ENCODE data around the gene NUTM2A. TPM values are rescaled to one million over a fixed set of nuclear protein-coding genes. Genes with fewer than 3 reads are reported as not detected.
"Not testable (repeated sequence)": the region's sequence is repeated elsewhere in the genome, so short reads cannot be mapped to it uniquely, and the experiment has no call there.

Gene NUTM2A, protein sequence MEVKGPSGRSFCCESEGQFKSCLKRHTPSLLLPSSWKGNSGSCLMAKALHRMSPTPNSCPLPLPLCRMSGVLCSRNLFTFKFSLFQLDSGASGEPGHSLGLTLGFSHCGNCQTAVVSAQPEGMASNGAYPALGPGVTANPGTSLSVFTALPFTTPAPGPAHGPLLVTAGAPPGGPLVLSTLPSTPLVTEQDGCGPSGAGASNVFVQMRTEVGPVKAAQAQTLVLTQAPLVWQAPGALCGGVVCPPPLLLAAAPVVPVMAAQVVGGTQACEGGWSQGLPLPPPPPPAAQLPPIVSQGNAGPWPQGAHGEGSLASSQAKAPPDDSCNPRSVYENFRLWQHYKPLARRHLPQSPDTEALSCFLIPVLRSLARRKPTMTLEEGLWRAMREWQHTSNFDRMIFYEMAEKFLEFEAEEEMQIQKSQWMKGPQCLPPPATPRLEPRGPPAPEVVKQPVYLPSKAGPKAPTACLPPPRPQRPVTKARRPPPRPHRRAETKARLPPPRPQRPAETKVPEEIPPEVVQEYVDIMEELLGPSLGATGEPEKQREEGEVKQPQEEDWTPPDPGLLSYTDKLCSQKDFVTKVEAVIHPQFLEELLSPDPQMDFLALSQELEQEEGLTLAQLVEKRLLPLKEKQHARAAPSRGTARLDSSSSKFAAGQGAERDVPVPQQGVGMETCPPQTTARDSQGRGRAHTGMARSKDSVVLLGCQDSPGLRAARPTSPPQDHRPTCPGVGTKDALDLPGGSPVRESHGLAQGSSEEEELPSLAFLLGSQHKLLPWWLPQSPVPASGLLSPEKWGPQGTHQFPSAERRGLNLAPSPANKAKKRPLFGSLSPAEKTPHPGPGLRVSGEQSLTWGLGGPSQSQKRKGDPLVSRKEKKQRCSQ
- total RNA-seq, result 1 to 10 TPM in 5 of 6 donors, under 1 TPM in 1; 0.79 to 5.2 (median 2.8) TPM

DNA sequence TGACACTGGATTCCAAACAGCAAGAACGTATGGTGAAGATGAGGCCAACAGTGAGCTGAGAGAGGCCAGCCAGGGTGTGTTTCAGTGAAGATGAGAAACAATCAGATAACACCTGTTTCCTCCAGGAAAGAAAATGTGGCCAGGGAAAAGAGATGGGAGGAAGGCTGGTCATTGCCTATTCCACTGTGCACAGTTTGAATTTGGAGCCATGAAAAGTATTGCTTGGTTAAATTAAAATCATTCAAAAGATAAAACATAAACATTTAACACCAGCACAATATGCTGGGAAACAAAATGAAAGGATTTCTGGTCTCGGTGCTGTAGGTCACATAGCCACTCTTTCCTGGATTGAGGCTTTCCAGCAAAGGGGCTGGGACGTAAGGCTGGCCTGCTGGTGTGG lies at the start of gene NUTM2A:
Gene NUTM2A, plus strand, starts transcription at position 301 of the 400 bp plus-strand sequence. CDS start 383 bp downstream, outside the sequence.
- ATAC-seq (ENCODE audit: low FRiP score in 2 of 2); H3K9me3 ChIP-seq; H3K36me3 ChIP-seq; H3K27me3 ChIP-seq; H3K4me3 ChIP-seq; H3K27ac ChIP-seq; H3K4me1 ChIP-seq; DNase-seq: not testable (repeated sequence)
- no CpG with 5 or more reads among the region's 3 CpGs for WGBS, 2 donors

DNA sequence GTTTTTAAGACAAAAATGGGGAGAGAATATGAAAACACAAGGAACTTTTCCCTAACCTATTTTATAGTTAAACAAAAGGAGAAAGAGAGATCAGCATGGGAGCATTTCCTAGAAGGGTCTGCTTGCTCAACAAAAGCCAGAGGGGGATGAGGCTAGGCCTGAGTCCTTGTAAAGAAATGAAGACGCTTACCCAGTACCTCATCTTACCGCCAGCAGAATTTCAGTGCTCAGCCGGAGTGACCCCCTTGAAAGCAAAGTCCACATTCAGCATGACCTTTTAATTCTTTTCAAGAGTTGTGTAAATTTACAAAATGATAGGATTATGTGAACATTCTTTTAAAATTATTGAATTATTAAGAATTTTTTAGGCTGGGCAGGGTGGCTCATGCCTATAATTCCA lies 47.7 kb upstream of the NUTM2A start:
- WGBS, 2 donors, result 79 to 89% methylated on average over 3 of the region's 3 CpGs
- not testable (repeated sequence) for H3K9me3 ChIP-seq; DNase-seq; ATAC-seq (ENCODE audit: low FRiP score in 2 of 2); H3K27ac ChIP-seq; H3K4me3 ChIP-seq; H3K4me1 ChIP-seq; H3K36me3 ChIP-seq; H3K27me3 ChIP-seq

DNA sequence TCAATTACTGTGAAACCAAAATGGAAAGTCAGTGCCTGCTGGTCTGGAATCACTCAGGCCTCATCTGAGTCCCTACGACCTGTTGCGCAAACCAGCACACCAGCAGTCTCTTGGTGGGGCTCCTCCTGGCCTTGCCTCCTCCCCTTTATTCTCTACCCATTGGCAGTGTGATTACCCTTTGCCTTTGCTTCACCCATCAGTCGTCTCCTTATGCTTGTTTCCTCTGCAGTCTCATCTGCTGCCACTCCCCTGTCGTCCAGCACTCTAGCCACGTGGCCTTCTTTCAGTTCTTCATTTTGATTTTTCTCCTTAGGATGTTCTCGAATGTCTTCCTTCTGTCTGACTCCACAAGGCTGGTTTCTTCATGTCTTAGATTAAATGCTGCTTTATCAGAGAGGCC lies 40.8 kb upstream of the NUTM2A start:
- H3K27ac ChIP-seq, H3K9me3 ChIP-seq, H3K27me3 ChIP-seq, H3K4me3 ChIP-seq, H3K4me1 ChIP-seq: not testable (repeated sequence)
- peak in 1 of 2 donors; percentile 28 for DNase-seq
- 71 to 80% methylated on average over 6 of the region's 6 CpGs for WGBS, 2 donors
- peak; percentile 59 to 85 for ATAC-seq (ENCODE audit: low FRiP score in 2 of 2)
- H3K36me3 ChIP-seq, result peaks cover 0 to 15% (median 0%) of the 10 kb centered on the region in 4 donors

DNA sequence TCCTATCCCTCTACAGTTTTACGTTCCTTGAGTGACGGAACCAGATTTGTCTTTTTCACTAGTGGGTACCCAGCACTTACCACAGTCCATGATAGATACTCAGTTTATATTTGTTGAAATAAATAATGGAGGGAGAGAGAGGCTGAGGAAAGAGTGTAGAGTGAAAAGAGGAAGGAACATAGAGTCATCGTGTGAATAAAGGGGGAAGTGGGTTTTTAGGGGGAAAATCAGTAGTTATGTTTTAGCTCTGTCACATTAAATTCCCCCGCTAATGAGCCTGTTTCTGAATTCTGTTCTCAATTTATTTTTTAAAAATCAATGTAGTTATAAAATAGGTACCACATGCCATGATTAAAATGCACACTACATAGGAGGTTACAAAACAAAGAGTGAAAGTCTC lies 39.2 kb upstream of the NUTM2A start:
- ATAC-seq (ENCODE audit: low FRiP score in 2 of 2), result peak in 1 of 2 donors; percentile 45
- H3K27me3 ChIP-seq, H3K27ac ChIP-seq, DNase-seq, H3K4me3 ChIP-seq, H3K9me3 ChIP-seq, H3K4me1 ChIP-seq: not testable (repeated sequence)
- H3K36me3 ChIP-seq, result peaks cover 0 to 11% (median 0%) of the 10 kb centered on the region in 4 donors
- WGBS, 2 donors, result 83 to 87% methylated on average over 3 to 4 of the region's 4 CpGs

DNA sequence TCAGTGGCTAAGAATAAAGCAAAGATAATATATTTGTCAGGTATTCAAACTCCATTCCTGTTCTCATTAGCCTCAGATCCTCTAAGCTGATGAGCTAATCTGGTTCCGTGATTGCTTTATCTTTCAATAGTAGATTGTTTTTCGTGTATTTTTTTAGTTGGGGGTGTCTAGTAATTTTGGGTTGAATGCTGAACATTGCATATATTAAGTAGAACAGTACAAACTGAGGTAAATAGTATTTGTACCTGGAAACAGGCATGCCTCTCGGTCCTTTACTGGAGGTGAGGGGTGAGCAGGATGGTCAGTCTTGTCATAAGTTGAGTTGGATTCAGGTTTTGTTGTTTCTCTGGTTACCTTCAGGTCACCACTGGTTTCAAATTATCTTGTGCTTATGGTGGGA lies 37.7 kb upstream of the NUTM2A start:
- WGBS, 2 donors, result 83 to 93% methylated on average over 3 of the region's 3 CpGs

DNA sequence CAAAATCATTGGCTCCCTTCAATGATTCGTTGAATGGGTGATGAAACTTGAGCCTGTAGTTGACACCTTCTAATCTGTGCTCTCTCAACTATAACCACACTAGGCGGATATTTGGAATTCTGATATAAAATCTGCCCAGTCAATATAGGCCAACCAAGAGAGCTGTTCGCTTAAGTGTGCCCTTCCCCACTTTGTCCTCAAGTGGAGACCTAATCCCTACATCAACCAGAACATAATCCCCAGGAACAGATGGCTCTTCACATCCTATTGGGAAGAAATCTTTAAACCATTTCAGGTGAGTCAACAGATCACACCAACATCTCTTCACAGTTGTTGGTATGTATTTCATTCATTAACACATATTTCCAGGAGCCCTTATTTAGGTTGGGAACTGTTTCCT lies 33.4 kb upstream of the NUTM2A start:
- H3K9me3 ChIP-seq; H3K27ac ChIP-seq; H3K27me3 ChIP-seq; DNase-seq; H3K4me3 ChIP-seq; ATAC-seq (ENCODE audit: low FRiP score in 2 of 2); H3K4me1 ChIP-seq: not testable (repeated sequence)
- WGBS, 2 donors, result 98 to 99% methylated on average over 3 of the region's 3 CpGs
- peaks cover 0 to 14% (median 0%) of the 10 kb centered on the region in 4 donors for H3K36me3 ChIP-seq

More for the DNA sequence above, 37.7 kb upstream of the NUTM2A start:
- not testable (repeated sequence) for H3K9me3 ChIP-seq; H3K27ac ChIP-seq; H3K4me1 ChIP-seq; ATAC-seq (ENCODE audit: low FRiP score in 2 of 2); H3K27me3 ChIP-seq; H3K4me3 ChIP-seq; DNase-seq
- peaks cover 0 to 15% (median 0%) of the 10 kb centered on the region in 4 donors for H3K36me3 ChIP-seq

DNA sequence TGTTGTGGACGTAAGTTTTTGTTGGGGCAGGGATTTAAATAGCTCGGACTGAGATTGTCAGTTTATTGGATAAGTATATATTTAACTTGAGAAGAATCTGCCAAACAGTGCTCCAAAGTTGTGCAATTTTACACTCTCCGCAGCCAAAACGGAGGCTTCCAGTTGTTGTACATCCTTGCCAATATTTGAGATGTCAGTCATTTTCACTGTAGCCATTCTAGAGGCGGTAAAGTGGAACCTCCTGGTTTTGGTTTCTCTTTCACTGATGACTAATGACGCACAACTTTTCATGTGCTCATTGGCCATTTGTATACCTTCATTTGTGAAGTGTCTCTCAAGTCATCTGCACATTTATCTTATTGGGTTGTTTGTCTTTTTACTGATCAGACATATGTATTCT lies 24.3 kb upstream of the NUTM2A start:
- Histone ChIP-seq H3K27ac (peak overlapping the region in 1 of 4 donors; percentile 35), H3K4me1 (peaks cover 0 to 18% (median 2%) of the 10 kb centered on the region in 4 donors), H3K4me3 (peak overlapping the region in 3 of 4 donors; percentile 18 to 35 (median 25))
- WGBS, 2 donors, result 29 to 34% methylated on average over 6 of the region's 6 CpGs
- peak in 1 of 2 donors; percentile 40 for TF ChIP-seq POLR2AphosphoS5 (IDR thresholded peaks at IDR 0.05)
- not testable (repeated sequence) for H3K36me3 ChIP-seq, H3K27me3 ChIP-seq, H3K9me3 ChIP-seq
- ATAC-seq (ENCODE audit: low FRiP score in 2 of 2), result peak in 1 of 2 donors; percentile 60
- peak in 1 of 2 donors; percentile 32 for DNase-seq

DNA sequence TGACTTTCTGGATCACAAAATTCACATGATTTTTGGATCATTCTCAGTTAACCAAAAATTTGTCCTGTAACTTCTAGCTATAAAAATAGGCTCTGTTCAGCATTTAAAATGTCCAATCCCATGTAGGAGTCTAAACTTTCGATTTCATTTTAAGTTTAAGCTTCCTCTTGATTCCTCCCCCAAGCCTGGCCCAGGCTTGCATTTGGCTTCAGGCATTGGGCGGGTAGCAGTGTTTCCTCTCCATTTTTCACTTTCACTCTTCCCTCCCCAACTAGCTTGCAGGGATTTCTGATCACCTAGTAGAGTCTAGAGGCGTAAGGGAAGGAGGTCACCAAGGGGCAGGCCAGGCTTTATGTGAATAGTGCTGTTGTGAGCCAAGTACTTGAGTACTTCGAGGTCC lies 20.4 kb upstream of the NUTM2A start:
- Histone ChIP-seq H3K27ac (peak overlapping the region in 1 of 4 donors; percentile 86), H3K4me1 (peaks cover 0 to 18% (median 2%) of the 10 kb centered on the region in 4 donors)
- ATAC-seq (ENCODE audit: low FRiP score in 2 of 2), result peak; percentile 31 to 70
- not testable (repeated sequence) for H3K36me3 ChIP-seq, DNase-seq, H3K4me3 ChIP-seq, H3K27me3 ChIP-seq, H3K9me3 ChIP-seq
- 5 to 13% methylated on average over 2 of the region's 4 CpGs for WGBS, 2 donors

DNA sequence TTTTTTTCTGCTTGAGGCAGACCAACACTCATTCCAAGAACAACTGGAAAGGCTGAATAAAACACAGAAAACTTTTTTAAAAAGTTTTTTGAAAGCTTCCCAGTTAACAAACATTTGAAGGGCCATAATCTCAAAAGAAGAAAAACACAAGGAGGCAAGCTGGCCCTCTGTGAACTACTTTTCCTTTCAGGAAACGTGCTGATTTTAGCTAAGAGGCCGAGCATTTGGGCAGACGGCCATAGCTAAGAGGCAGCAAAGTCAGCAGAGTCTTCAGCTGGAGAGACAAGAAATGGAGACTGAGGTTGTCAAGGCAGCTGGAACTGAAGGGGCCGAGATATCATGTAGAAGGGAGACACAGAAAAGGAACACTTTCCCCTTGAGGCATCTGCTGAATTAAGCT lies 18.3 kb upstream of the NUTM2A start:
- DNase-seq; H3K36me3 ChIP-seq; H3K9me3 ChIP-seq; H3K4me3 ChIP-seq; H3K27me3 ChIP-seq; ATAC-seq (ENCODE audit: low FRiP score in 2 of 2): not testable (repeated sequence)
- 25 to 34% methylated on average over 4 of the region's 4 CpGs for WGBS, 2 donors
- Histone ChIP-seq H3K27ac (peak overlapping the region in 1 of 4 donors; percentile 48), H3K4me1 (peaks cover 0 to 18% (median 2%) of the 10 kb centered on the region in 4 donors)

DNA sequence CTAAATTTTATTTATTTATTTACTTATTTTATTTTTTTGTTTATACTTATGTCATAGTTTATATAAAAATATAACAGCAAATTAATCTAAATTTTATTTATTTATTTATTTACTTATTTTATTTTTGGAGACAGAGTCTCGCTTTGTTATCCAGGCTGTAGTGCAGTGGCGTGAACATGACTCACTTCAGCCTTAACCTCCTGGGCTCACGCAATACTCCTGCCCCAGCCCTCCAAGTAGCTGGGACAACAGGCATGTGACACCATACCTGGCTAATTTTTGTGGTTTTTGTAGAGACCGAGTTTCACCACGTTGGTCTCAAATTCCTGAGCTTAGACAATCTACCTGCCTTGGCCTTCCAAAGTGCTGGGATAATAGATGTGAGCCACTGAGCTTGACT lies 14.9 kb upstream of the NUTM2A start:
- not testable (repeated sequence) for ATAC-seq (ENCODE audit: low FRiP score in 2 of 2)

DNA sequence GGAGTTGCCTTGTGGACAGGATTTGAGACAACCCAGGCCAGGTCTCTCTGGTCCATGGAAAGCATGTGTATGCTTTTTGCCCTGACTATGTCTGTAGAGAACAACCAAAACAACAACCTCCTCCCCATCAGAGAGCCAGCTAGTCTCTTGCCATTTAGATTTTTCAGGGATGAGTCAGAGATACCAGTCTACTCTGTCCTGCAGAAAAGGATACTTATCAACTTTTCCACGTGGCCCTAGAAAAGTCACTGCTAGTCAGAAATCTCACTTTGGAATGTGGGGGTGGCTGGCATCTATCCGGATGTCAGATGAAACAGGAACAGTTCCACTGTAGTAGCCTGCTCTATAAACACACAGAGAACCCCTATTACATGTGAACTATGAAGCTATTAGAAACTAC lies 13.4 kb upstream of the NUTM2A start:
- H3K4me3 ChIP-seq; H3K9me3 ChIP-seq; H3K27me3 ChIP-seq; DNase-seq; H3K36me3 ChIP-seq; H3K27ac ChIP-seq; ATAC-seq (ENCODE audit: low FRiP score in 2 of 2): not testable (repeated sequence)
- H3K4me1 ChIP-seq, result peaks cover 0 to 18% (median 6%) of the 10 kb centered on the region in 4 donors
- WGBS, 2 donors, result 60 to 70% methylated on average over 2 of the region's 2 CpGs

More for the DNA sequence above, 14.9 kb upstream of the NUTM2A start:
- not testable (repeated sequence) for H3K9me3 ChIP-seq, H3K4me3 ChIP-seq, DNase-seq, H3K27me3 ChIP-seq, H3K36me3 ChIP-seq, H3K27ac ChIP-seq
- WGBS, 2 donors, result 90 to 93% methylated on average over 5 of the region's 5 CpGs
- peaks cover 0 to 10% (median 1%) of the 10 kb centered on the region in 4 donors for H3K4me1 ChIP-seq

DNA sequence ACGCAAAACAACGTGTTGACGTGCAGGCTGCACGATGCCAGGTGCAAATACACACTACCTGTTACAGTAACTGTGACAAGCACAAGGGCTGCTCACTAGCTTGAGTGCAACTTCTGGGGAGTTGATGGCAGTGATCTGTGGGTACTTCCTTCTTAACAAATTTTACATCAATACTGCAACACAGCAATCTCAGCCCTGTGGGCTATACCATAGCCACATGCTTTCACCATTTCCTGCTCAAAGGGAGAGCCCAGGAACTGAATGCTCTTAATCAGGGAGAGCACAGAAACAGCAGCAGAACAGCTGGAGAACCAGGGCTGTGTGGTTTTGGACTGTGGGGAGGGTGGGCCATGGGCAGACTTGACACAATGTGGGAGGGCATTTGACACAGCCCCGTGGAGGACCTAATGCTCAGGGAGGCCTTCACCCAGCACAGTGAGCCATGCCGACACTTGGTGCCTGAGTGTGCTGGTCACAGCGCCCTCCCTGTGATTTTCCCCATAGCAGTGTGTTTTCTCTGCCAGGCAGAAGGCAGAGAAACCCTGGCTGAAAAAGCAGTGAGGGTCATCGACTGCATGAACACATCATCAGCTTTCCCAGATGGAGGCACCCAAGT lies 12.0 kb upstream of the NUTM2A start:
- not testable (repeated sequence) for DNase-seq, H3K4me3 ChIP-seq, H3K27ac ChIP-seq, H3K36me3 ChIP-seq, H3K27me3 ChIP-seq, H3K9me3 ChIP-seq
- peaks cover 0 to 18% (median 6%) of the 10 kb centered on the region in 4 donors for H3K4me1 ChIP-seq
- peak; percentile 43 to 56 for ATAC-seq (ENCODE audit: low FRiP score in 2 of 2)
- 74% methylated on average over 4 of the region's 8 CpGs; no CpG with 5 or more reads in 1 of the 2 donors for WGBS, 2 donors
